IMR-90 (cell line): ENCODE results near the gene AUNIP.

Experiments
- CEBPB ChIP-seq: IDR thresholded peaks from 2 replicates; pipeline ENCODE4 v1.6.1; 2012; ENCODE audit warnings: low read depth, low read length, improper control_type of control experiment
- CTCF ChIP-seq: conservative IDR thresholded peaks from 2 replicates; pipeline ENCODE4 v1.5.1; 2012; ENCODE audit warnings: mild to moderate bottlenecking, low read depth, low read length, improper control_type of control experiment
- MAZ ChIP-seq: IDR thresholded peaks from 2 replicates; pipeline ENCODE4 v1.6.1; 2012; ENCODE audit warnings: low read depth, mild to moderate bottlenecking, low read length, improper control_type of control experiment, moderate library complexity, borderline replicate concordance
- POLR2A ChIP-seq: IDR thresholded peaks from 2 replicates; pipeline ENCODE4 v1.6.1; 2012; ENCODE audit warnings: mild to moderate bottlenecking, low read depth, low read length
- SMC3 ChIP-seq: fragments of 150-350 bp; IDR thresholded peaks from 2 replicates; pipeline ENCODE4 v1.6.1; 2016; ENCODE audit warnings: low read depth, mild to moderate bottlenecking, antibody characterized with exemption, low read length, moderate library complexity
- USF2 ChIP-seq: fragments of 150-350 bp; IDR thresholded peaks from 2 replicates; pipeline ENCODE4 v1.6.1; 2017; ENCODE audit warnings: mild to moderate bottlenecking, antibody characterized with exemption, low read length, low read depth

GRCh38 chr1:25795211-25795610, 64.0 kb downstream of the AUNIP start:
- no peak for TF ChIP-seq USF2
- TF ChIP-seq CTCF, result no peak
- no peak for TF ChIP-seq POLR2A
- no peak for TF ChIP-seq CEBPB
- TF ChIP-seq MAZ, result no peak
- TF ChIP-seq SMC3, result no peak
